NCI-H2196 treated with DMSO at 0.1 percent for 48 hours (cell line): ENCODE results near the gene SNRNP70.
A peak's percentile ranks its signal among the peaks of the same experiment; 100 is the strongest.

Experiments used
- DNase-seq: peaks from one replicate; lab custom pipeline; 2025; ENCODE audit not compliant: unreplicated experiment; lab: John Stamatoyannopoulos, UW

Gene SNRNP70

GRCh38 chr19:49101160-49101559 lies 15.9 kb downstream of the SNRNP70 start:
- DNase-seq = no peak

GRCh38 chr19:49102303-49102702 lies 17.1 kb downstream of the SNRNP70 start:
- no peak for DNase-seq

GRCh38 chr19:49103331-49104085 lies 18.3 kb downstream of the SNRNP70 start:
- DNase-seq = no peak

GRCh38 chr19:49104229-49104864 lies 19.1 kb downstream of the SNRNP70 start:
- DNase-seq = no peak

- DNase-seq = peak; percentile 69
Observed at GRCh38 chr19:49106648-49107135, 21.4 kb downstream of the SNRNP70 start.

- DNase-seq = no peak
Observed at GRCh38 chr19:49107625-49108459, 22.6 kb downstream of the SNRNP70 start.

- DNase-seq = no peak
Observed at GRCh38 chr19:49109051-49109450, 23.8 kb downstream of the SNRNP70 start.

GRCh38 chr19:49109569-49110233 lies 24.4 kb downstream of the SNRNP70 start:
- DNase-seq = no peak

- no peak for DNase-seq
Observed at GRCh38 chr19:49110567-49110966, 25.3 kb downstream of the SNRNP70 start.

- no peak for DNase-seq
Observed at GRCh38 chr19:49111218-49111998, 26.2 kb downstream of the SNRNP70 start.

- DNase-seq = peak; percentile 70
Observed at GRCh38 chr19:49113762-49114629, 28.7 kb downstream of the SNRNP70 start, which contains the start of gene LIN7B. Gene LIN7B (plus strand): TSS chr19:49114370. CDS start chr19:49114405, 35 bp downstream.

- no peak for DNase-seq
Observed at GRCh38 chr19:49114630-49115363, 29.5 kb downstream of the SNRNP70 start.

- no peak for DNase-seq
Observed at GRCh38 chr19:49116544-49116943, 31.3 kb downstream of the SNRNP70 start.

GRCh38 chr19:49117677-49118564 lies 32.7 kb downstream of the SNRNP70 start:
- DNase-seq = no peak

GRCh38 chr19:49118565-49119410 lies 33.5 kb downstream of the SNRNP70 start, which contains the start of gene C19orf73:
Gene C19orf73 (minus strand): TSS chr19:49119143. CDS start chr19:49119022, 121 bp downstream.
- peak; percentile 91 for DNase-seq
